Frontal cortex (tissue), 4 donors: Measurements from ENCODE around the gene ARHGAP26. TPM values are rescaled to one million over a fixed set of nuclear protein-coding genes. Genes with fewer than 3 reads are reported as not detected.
A peak's percentile ranks its signal among the peaks of the same experiment; 100 is the strongest.
"Not testable (repeated sequence)": the region's sequence is repeated elsewhere in the genome, so short reads cannot be mapped to it uniquely, and the experiment has no call there.

Experiments
- DNase-seq, 2 donors: peaks; one replicate each; pipeline ENCODE4 v3.0.0; 2012; ENCODE audit warnings: low spot score in 2 of 2
- FAIRE-seq: peaks from 2 replicates; lab custom pipeline; 2012; peaks lifted over from hg19 to GRCh38; lab: Jason Lieb, UNC
- total RNA-seq: library from RNA; depleted of rRNA; stranded (reverse); fragments of >200 nt; gene quantifications from one replicate; pipeline ENCODE4 v1.2.3, GENCODE V29; 2014
- donor health status: control.
- donor health status: control.
- donor health status: control.

Gene ARHGAP26
- total RNA-seq, 1 donor from 2014 or later = 7.3 TPM

GRCh38 chr5:143199161-143199560, 429.0 kb downstream of the ARHGAP26 start:
- no peak for DNase-seq
- FAIRE-seq = no peak

DNA sequence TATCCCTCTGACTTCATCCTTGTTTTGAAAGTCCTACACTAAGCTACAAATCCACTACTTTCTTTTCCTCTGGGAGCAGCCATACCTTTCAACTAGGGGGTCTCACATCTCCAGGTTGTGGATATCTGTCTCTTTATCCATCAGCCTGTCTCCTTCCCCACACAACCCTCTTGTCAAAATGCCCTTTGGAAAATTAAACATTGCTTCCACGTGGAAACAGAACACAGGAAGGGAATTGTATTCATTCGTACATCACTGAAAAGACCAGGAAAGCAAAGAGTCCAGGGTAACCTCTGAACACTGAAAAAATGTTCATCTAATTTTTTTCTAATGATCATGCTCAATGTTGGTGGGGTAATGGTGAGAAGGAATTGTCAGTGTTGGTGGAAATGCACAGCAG, 429.7 kb downstream of the ARHGAP26 start:
- DNase-seq = no peak
- FAIRE-seq = no peak

DNA sequence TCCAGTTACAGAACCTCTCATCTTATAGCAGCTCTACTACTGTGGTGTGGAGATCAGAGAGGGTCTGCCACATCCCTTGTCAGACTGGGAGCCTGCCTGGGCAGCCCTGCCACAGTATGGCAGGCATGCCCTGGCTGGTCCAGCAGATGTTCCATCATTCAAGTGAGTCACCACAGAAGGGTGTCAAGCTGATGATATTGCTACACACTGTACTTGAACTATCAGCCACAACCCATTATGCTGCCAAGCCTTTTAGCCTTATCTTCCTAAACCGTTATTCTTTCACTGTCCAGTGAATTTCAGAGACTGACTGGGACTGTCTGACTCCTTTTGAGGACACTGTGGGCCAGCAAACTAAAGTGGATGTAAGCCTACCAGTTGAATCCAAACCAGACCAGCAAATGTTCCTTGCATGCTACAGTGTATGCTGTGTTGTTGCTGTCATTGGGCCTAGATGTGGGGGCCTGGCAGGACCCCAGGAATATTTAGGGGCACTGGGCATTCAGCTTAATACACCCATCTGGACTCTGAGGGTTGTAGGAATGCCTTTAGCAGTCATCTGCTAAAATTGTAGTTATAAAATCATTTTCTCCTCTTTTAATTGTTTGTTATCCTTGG, 430.7 kb downstream of the ARHGAP26 start:
- DNase-seq (no peak), FAIRE-seq (no peak)

GRCh38 chr5:143201589-143201988, 431.4 kb downstream of the ARHGAP26 start:
- FAIRE-seq (no peak), DNase-seq (no peak)

DNA sequence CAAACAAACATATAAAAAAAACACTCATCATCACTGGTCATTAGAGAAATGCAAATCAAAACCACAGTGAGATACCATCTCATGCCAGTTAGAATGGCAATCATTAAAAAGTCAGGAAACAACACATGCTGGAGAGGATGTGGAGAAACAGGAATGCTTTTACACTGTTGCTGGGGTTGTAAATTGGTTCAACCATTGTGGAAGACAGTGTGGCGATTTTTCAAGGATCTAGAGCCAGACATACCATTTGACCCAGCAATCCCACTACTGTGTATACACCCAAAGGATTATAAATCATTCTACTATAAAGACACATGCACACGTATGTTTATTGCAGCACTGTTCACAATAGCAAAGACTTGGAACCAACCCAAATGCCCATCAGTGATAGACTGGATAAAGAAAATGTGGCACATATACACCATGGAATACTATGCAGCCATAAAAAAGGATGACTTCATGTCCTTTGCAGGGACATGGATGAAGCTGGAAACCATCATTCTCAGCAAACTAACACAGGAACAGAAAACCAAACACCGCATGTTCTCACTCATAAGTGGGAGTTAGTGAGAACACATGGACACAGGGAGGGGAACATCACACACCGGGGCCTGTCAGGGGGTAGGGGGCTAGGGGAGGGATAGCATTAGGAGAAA, 433.3 kb downstream of the ARHGAP26 start:
- not testable (repeated sequence) for FAIRE-seq, DNase-seq

DNA sequence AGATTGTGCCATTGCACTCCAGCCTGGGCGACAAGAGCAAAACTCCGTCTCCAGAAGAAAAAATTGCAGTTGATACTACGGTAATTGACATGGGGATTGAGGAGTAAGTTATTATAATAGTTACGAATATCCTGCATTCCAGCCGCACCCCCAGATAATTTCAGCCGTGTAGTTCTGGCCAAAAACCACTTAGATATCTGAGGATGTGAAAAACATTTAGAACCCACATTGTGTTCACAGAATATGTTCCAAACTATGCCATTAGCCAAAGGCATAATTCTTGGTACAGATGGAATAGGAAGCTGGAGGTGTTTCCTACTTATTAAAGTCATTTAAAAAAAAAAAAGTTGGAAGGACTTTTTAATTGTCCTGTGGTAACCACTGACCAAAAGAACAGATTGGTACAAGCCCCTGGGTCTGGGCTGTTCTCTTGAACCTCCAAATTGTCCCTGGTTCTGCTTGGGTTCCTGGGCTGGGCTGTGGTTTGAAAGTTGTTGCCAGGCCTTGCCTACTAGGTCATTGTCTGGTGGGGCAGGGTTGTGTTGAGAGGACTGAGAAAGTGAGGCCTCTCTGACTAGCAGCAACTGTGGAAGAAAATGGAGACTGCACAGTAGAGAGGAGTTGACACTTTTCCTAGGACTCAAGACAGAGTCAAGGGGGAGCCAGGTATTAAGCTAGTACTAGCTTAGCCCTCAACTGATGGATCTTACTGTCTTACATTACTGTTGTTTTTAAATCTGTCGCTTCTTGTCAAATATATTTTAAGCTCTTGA, 434.5 kb downstream of the ARHGAP26 start:
- FAIRE-seq (no peak), DNase-seq (no peak)

- DNase-seq (no peak), FAIRE-seq (no peak)
Measured at GRCh38 chr5:143205386-143205785, 435.2 kb downstream of the ARHGAP26 start.

- DNase-seq (no peak), FAIRE-seq (no peak)
Measured at GRCh38 chr5:143205883-143206195, 435.7 kb downstream of the ARHGAP26 start.

GRCh38 chr5:143206196-143207053, 436.2 kb downstream of the ARHGAP26 start:
- DNase-seq (no peak), FAIRE-seq (no peak)

GRCh38 chr5:143207058-143207457, 436.9 kb downstream of the ARHGAP26 start:
- FAIRE-seq = no peak
- no peak for DNase-seq

DNA sequence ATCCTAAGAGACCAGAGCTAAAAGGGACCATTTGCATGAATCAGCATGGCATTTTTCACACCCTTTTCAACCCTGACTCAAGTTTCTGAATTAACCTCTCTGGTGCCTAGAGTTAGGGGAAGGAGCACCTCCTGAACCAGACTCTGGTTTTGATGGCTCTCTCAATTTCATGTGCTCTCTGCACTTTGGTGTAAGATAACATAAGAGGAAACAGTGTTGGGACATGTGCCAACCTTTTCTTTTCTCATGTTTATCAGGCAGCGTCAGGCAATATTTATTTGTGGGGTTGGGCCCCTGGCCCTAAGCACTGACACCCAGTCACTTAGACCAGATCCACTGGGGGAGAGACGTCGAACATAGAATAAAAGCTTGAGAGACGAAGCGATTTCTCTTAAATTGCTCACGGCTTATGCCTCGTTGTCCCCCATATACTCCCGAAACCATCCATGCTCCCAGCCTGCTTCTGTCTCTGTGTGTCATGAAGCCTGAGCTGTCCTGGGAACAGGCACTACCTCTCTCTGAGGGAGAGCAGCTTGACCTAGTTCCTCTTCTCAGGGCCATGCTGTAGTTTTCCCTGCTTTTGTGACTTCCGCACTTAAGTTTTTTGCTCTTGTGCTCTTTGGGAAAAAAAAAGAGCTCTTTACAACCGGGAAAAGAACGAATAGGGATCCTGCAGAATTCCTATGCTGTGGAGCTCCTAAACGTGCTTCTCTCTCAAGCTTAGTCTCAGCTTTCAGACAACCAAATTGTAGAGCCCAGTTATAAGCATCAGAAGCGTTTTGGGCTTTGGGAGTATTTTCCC, 437.6 kb downstream of the ARHGAP26 start:
- FAIRE-seq = no peak

GRCh38 chr5:143208365-143208641, 438.1 kb downstream of the ARHGAP26 start:
- DNase-seq (no peak), FAIRE-seq (no peak)

More for the DNA sequence above, 437.6 kb downstream of the ARHGAP26 start:
- DNase-seq = no peak

GRCh38 chr5:143208781-143209510, 438.8 kb downstream of the ARHGAP26 start:
- no peak for FAIRE-seq
- no peak for DNase-seq

- no peak for FAIRE-seq
- no peak for DNase-seq
Measured at GRCh38 chr5:143209881-143210395, 439.8 kb downstream of the ARHGAP26 start.

- no peak for FAIRE-seq
- no peak for DNase-seq
Measured at GRCh38 chr5:143210576-143210975, 440.4 kb downstream of the ARHGAP26 start.

GRCh38 chr5:143212261-143212660, 442.1 kb downstream of the ARHGAP26 start:
- no peak for DNase-seq
- no peak for FAIRE-seq

- FAIRE-seq = no peak
- no peak for DNase-seq
Measured at GRCh38 chr5:143213231-143213850, 443.2 kb downstream of the ARHGAP26 start.

DNA sequence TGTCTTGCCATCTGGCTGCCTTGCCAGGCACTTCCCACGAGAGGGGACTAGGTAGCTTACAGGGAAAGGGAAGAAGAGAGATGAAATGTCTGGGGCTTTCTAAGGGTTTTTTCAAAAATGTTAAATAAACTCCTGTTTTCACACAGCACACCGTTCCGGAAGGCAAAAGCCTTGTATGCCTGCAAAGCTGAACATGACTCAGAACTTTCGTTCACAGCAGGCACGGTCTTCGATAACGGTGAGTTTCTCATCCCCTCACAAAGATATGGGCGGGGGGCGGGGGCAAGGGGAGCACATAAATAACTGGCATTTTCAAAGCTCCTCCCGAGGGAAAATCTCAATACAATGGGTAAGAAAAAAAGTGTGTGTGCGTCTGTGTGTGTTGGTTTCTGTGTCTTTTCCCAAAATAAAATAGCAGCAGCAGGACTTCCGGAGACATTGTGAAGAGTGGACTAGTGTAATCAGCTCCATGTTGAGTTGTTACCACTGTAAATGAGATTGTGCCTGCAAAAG, 443.7 kb downstream of the ARHGAP26 start:
- FAIRE-seq (no peak), DNase-seq (peak in 1 of 2 donors; percentile 32)
